Measurements from ENCODE around the gene TIAM1. TPM values are rescaled to one million over a fixed set of nuclear protein-coding genes. Genes with fewer than 3 reads are reported as not detected.

TIAM1 gene
- total and polyA plus RNA-seq, 2 experiments from 2014 or later = 3.2 to 7.6 TPM

GRCh38 chr21:31103163-31103562 lies 240.9 kb downstream of the TIAM1 start:
- Histone ChIP-seq H3K9ac (no peak overlapping the region), H3K36me3 (ENCODE audit: low read depth) (no peaks in the 10 kb centered on the region), H3K4me1 (ENCODE audit: insufficient read depth) (no peaks in the 10 kb centered on the region; the same call in 1 of the 2 replicates), H3K79me2 (ENCODE audit: insufficient read depth) (no peaks in the 10 kb centered on the region), H3K9me3 (ENCODE audit: low read depth) (no peaks in the 10 kb centered on the region), H2AFZ (no peak overlapping the region), H3K27ac (no peak overlapping the region), H3F3A (ENCODE audit: insufficient read depth) (no peaks in the 10 kb centered on the region), H3K4me3 (no peak overlapping the region), H3K9me2 (ENCODE audit: insufficient read depth) (no peaks in the 10 kb centered on the region), H3K4me2 (ENCODE audit: unreplicated experiment) (no peak overlapping the region), H3K27me3 (replicated peaks; ENCODE audit: insufficient read depth) (no peaks in the 10 kb centered on the region), H4K20me1 (ENCODE audit: insufficient read depth) (no peaks in the 10 kb centered on the region)
- TF ChIP-seq EZH2 (IDR thresholded peaks at IDR 0.05; ENCODE audit: insufficient read depth, poor library complexity, severe bottlenecking) (no peak), EZH2phosphoT487 (IDR thresholded peaks at IDR 0.05; ENCODE audit: insufficient read depth, low read depth) (no peak)
- no peak for DNase-seq
- WGBS, 2 experiments (ENCODE audit: low coverage in 1 of 2, low lambda C conversion rate in 2 of 2, missing lambda C conversion rate in 2 of 2) = 55 to 56% methylated on average over 3 of the region's 3 CpGs
- in situ Hi-C loops (cut with MboI) = no loop called here

DNA sequence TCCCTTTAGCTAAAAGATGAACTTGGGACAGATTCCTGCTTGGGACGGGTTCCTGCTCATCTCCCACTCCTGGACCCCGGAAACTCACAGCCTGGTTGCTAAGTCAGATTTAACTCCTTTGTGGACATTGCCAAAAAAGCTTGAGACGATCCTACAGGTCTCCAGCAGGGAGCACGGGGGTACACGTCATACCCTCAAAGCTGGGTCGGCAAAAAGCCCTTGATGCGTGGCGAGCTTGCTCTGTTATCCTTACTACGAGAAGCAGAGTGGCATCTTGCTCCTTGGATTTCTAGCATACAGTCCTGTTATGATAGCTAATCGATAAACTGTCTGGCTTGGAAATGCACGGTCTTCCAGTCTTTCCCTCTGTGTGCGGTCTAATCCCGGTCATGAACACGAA lies 244.9 kb downstream of the TIAM1 start:
- no peak overlapping the region for H3K4me3 ChIP-seq
- H3F3A ChIP-seq (ENCODE audit: insufficient read depth) = no peaks in the 10 kb centered on the region
- no peak overlapping the region for H3K27ac ChIP-seq
- no peaks in the 10 kb centered on the region for H3K79me2 ChIP-seq (ENCODE audit: insufficient read depth)
- in situ Hi-C loops (cut with MboI) = no loop called here
- no peak overlapping the region for H2AFZ ChIP-seq
- no peaks in the 10 kb centered on the region for H3K9me3 ChIP-seq (ENCODE audit: low read depth)
- TF ChIP-seq EZH2phosphoT487 (IDR thresholded peaks at IDR 0.05; ENCODE audit: insufficient read depth, low read depth) = no peak
- no peak for TF ChIP-seq EZH2 (IDR thresholded peaks at IDR 0.05; ENCODE audit: insufficient read depth, poor library complexity, severe bottlenecking)
- no peak overlapping the region for H3K9ac ChIP-seq
- no peaks in the 10 kb centered on the region for H3K27me3 ChIP-seq (replicated peaks; ENCODE audit: insufficient read depth)
- H4K20me1 ChIP-seq (ENCODE audit: insufficient read depth) = no peaks in the 10 kb centered on the region
- H3K9me2 ChIP-seq (ENCODE audit: insufficient read depth) = no peaks in the 10 kb centered on the region
- no peaks in the 10 kb centered on the region for H3K4me1 ChIP-seq (ENCODE audit: insufficient read depth)
- WGBS, 2 experiments (ENCODE audit: low coverage in 1 of 2, low lambda C conversion rate in 2 of 2, missing lambda C conversion rate in 2 of 2) = 74 to 77% methylated on average over 14 of the region's 14 CpGs
- DNase-seq = no peak
- no peak overlapping the region for H3K4me2 ChIP-seq (ENCODE audit: unreplicated experiment)
- no peaks in the 10 kb centered on the region for H3K36me3 ChIP-seq (ENCODE audit: low read depth)

GRCh38 chr21:31098576-31099005 lies 245.5 kb downstream of the TIAM1 start:
- in situ Hi-C loops (cut with MboI) = no loop called here
- Histone ChIP-seq H3K27ac (no peak overlapping the region), H3F3A (ENCODE audit: insufficient read depth) (no peaks in the 10 kb centered on the region), H3K9ac (no peak overlapping the region), H3K9me2 (ENCODE audit: insufficient read depth) (no peaks in the 10 kb centered on the region), H3K4me2 (ENCODE audit: unreplicated experiment) (no peak overlapping the region), H2AFZ (peak overlapping the region; percentile 50; the same call in 1 of the 2 replicates), H3K36me3 (ENCODE audit: low read depth) (no peaks in the 10 kb centered on the region), H3K4me1 (ENCODE audit: insufficient read depth) (no peaks in the 10 kb centered on the region), H3K9me3 (ENCODE audit: low read depth) (no peaks in the 10 kb centered on the region), H3K4me3 (no peak overlapping the region), H3K79me2 (ENCODE audit: insufficient read depth) (no peaks in the 10 kb centered on the region), H3K27me3 (replicated peaks; ENCODE audit: insufficient read depth) (no peaks in the 10 kb centered on the region), H4K20me1 (ENCODE audit: insufficient read depth) (no peaks in the 10 kb centered on the region)
- DNase-seq = peak; percentile 72
- no peak for TF ChIP-seq EZH2 (IDR thresholded peaks at IDR 0.05; ENCODE audit: insufficient read depth, poor library complexity, severe bottlenecking)
- TF ChIP-seq EZH2phosphoT487 (IDR thresholded peaks at IDR 0.05; ENCODE audit: insufficient read depth, low read depth) = no peak
- 10% methylated on average over 23 of the region's 23 CpGs for WGBS, 2 experiments (ENCODE audit: low coverage in 1 of 2, low lambda C conversion rate in 2 of 2, missing lambda C conversion rate in 2 of 2)

GRCh38 chr21:31092832-31093625 lies 251.0 kb downstream of the TIAM1 start:
- DNase-seq = no peak
- Histone ChIP-seq H4K20me1 (ENCODE audit: insufficient read depth) (no peaks in the 10 kb centered on the region), H3K27ac (no peak overlapping the region), H2AFZ (no peak overlapping the region), H3K4me1 (ENCODE audit: insufficient read depth) (no peaks in the 10 kb centered on the region), H3K27me3 (replicated peaks; ENCODE audit: insufficient read depth) (no peaks in the 10 kb centered on the region; the same call in 1 of the 2 replicates), H3K36me3 (ENCODE audit: low read depth) (no peaks in the 10 kb centered on the region), H3K9me3 (ENCODE audit: low read depth) (no peaks in the 10 kb centered on the region), H3K4me2 (ENCODE audit: unreplicated experiment) (no peak overlapping the region), H3K9me2 (ENCODE audit: insufficient read depth) (no peaks in the 10 kb centered on the region), H3K79me2 (ENCODE audit: insufficient read depth) (no peaks in the 10 kb centered on the region), H3K4me3 (no peak overlapping the region), H3K9ac (no peak overlapping the region), H3F3A (ENCODE audit: insufficient read depth) (no peaks in the 10 kb centered on the region)
- 62% methylated on average over 7 of the region's 7 CpGs for WGBS, 2 experiments (ENCODE audit: low coverage in 1 of 2, low lambda C conversion rate in 2 of 2, missing lambda C conversion rate in 2 of 2)
- no peak for TF ChIP-seq EZH2 (IDR thresholded peaks at IDR 0.05; ENCODE audit: insufficient read depth, poor library complexity, severe bottlenecking)
- TF ChIP-seq EZH2phosphoT487 (IDR thresholded peaks at IDR 0.05; ENCODE audit: insufficient read depth, low read depth) = no peak
- in situ Hi-C loops (cut with MboI) = no loop called here

Data from GM23248 (cell line).